Neural crest cell (in vitro differentiated cells): ENCODE results near the gene COL5A1. TPM values are rescaled to one million over a fixed set of nuclear protein-coding genes. Genes with fewer than 3 reads are reported as not detected.

Experiments used
- DNase-seq: peaks from one replicate; pipeline ENCODE4 v3.0.0; 2021; ENCODE audit warnings: low read depth, mixed read lengths, low spot score
- H3K27ac Mint-ChIP-seq: one replicate; pipeline ENCODE4 v1.8.0; 2021; ENCODE audit warnings: mild to moderate bottlenecking, mixed read lengths; ENCODE audit not compliant: unreplicated experiment
- H3K27me3 Mint-ChIP-seq: 2 replicates; pipeline ENCODE4 v1.8.0; 2021; ENCODE audit warnings: low read depth, mild to moderate bottlenecking, mixed read lengths
- H3K36me3 Mint-ChIP-seq: 2 replicates; pipeline ENCODE4 v1.8.0; 2021; ENCODE audit warnings: low read depth, mild to moderate bottlenecking, mixed read lengths
- H3K4me1 Mint-ChIP-seq: 2 replicates; pipeline ENCODE4 v1.8.0; 2021; ENCODE audit warnings: mixed read lengths
- H3K4me3 Mint-ChIP-seq: one replicate; pipeline ENCODE4 v1.8.0; 2021; ENCODE audit warnings: mild to moderate bottlenecking, mixed read lengths
- H3K9me3 Mint-ChIP-seq: 2 replicates; pipeline ENCODE4 v1.8.0; 2021; ENCODE audit warnings: mixed read lengths
- CTCF ChIP-seq: fragments of 200-600 bp; sonication (generic); conservative IDR thresholded peaks from 2 replicates; pipeline ENCODE4 v1.5.0; 2021; ENCODE audit warnings: antibody characterized with exemption, mild to moderate bottlenecking
- total RNA-seq: library from RNA; stranded (reverse); gene quantifications from 2 replicates; pipeline ENCODE4 v1.2.1, GENCODE V29; 2021

The COL5A1 gene
- total RNA-seq, 1 donor from 2014 or later: 19.4 TPM

GRCh38 chr9:134707031-134707680 is 65.6 kb downstream of the COL5A1 start:
- Mint-ChIP-seq H3K9me3 (no peaks in the 10 kb centered on the region), H3K4me1 (no peaks in the 10 kb centered on the region), H3K4me3 (no peak overlapping the region), H3K36me3 (no peaks in the 10 kb centered on the region), H3K27me3 (peaks cover 3% of the 10 kb centered on the region), H3K27ac (no peak overlapping the region)
- DNase-seq: no peak
- TF ChIP-seq CTCF: no peak

- TF ChIP-seq CTCF: no peak
- H3K27me3 Mint-ChIP-seq: no peaks in the 10 kb centered on the region
- no peaks in the 10 kb centered on the region for H3K9me3 Mint-ChIP-seq
- H3K36me3 Mint-ChIP-seq: no peaks in the 10 kb centered on the region
- no peak overlapping the region for H3K4me3 Mint-ChIP-seq
- H3K4me1 Mint-ChIP-seq: no peaks in the 10 kb centered on the region
- DNase-seq: no peak
- H3K27ac Mint-ChIP-seq: no peak overlapping the region
Observed at GRCh38 chr9:134707731-134708671, 66.4 kb downstream of the COL5A1 start.

GRCh38 chr9:134708672-134709038 is 67.1 kb downstream of the COL5A1 start:
- H3K4me1 Mint-ChIP-seq: no peaks in the 10 kb centered on the region
- DNase-seq: no peak
- peaks cover 3% of the 10 kb centered on the region for H3K9me3 Mint-ChIP-seq
- H3K27me3 Mint-ChIP-seq: no peaks in the 10 kb centered on the region
- no peak for TF ChIP-seq CTCF
- H3K36me3 Mint-ChIP-seq: peaks cover 5% of the 10 kb centered on the region
- no peak overlapping the region for H3K4me3 Mint-ChIP-seq
- H3K27ac Mint-ChIP-seq: no peak overlapping the region

- no peak overlapping the region for H3K4me3 Mint-ChIP-seq
- peaks cover 10% of the 10 kb centered on the region for H3K36me3 Mint-ChIP-seq
- no peak for DNase-seq
- H3K27ac Mint-ChIP-seq: no peak overlapping the region
- no peaks in the 10 kb centered on the region for H3K27me3 Mint-ChIP-seq
- no peak for TF ChIP-seq CTCF
- peaks cover 7% of the 10 kb centered on the region for H3K9me3 Mint-ChIP-seq
- H3K4me1 Mint-ChIP-seq: no peaks in the 10 kb centered on the region
Observed at GRCh38 chr9:134709512-134710270, 68.1 kb downstream of the COL5A1 start.

- Mint-ChIP-seq H3K36me3 (peaks cover 10% of the 10 kb centered on the region), H3K4me3 (no peak overlapping the region), H3K27me3 (no peaks in the 10 kb centered on the region), H3K4me1 (no peaks in the 10 kb centered on the region), H3K9me3 (peaks cover 12% of the 10 kb centered on the region), H3K27ac (no peak overlapping the region)
- no peak for TF ChIP-seq CTCF
- DNase-seq: no peak
Observed at GRCh38 chr9:134710271-134710540, 68.6 kb downstream of the COL5A1 start.
